Activated CD4-positive, alpha-beta memory T cell treated with anti-CD3 and anti-CD28 coated beads for 36 hours (primary cell): ENCODE results near the gene TRNP1. TPM values are rescaled to one million over a fixed set of nuclear protein-coding genes. Genes with fewer than 3 reads are reported as not detected.

Experiments
- CTCF ChIA-PET: fragments of 350-600 bp; sonication (Branson Sonifier 250); formaldehyde crosslinking; loops from one replicate; lab custom pipeline; 2021; ENCODE audit warnings: antibody characterized with exemption, inconsistent platforms; lab: Charles Lee
- POLR2A ChIA-PET: fragments of 350-600 bp; sonication (Branson Sonifier 250); formaldehyde crosslinking; loops from one replicate; lab custom pipeline; 2021; ENCODE audit warnings: antibody characterized with exemption; lab: Charles Lee
- DNase-seq: peaks from one replicate; pipeline ENCODE4 v3.0.0-alpha.2; 2020
- H3K27ac Mint-ChIP-seq: one replicate; pipeline ENCODE4 v1.8.0; 2021; ENCODE audit warnings: mixed read lengths
- H3K27me3 Mint-ChIP-seq: one replicate; pipeline ENCODE4 v1.8.0; 2021; ENCODE audit warnings: mixed read lengths
- H3K36me3 Mint-ChIP-seq: one replicate; pipeline ENCODE4 v1.8.0; 2021; ENCODE audit warnings: mixed read lengths
- H3K4me1 Mint-ChIP-seq: one replicate; pipeline ENCODE4 v1.8.0; 2021; ENCODE audit warnings: low read depth, mixed read lengths
- H3K4me3 Mint-ChIP-seq: one replicate; pipeline ENCODE4 v1.8.0; 2021; ENCODE audit warnings: mild to moderate bottlenecking, mixed read lengths
- H3K9me3 Mint-ChIP-seq: one replicate; pipeline ENCODE4 v1.8.0; 2021; ENCODE audit warnings: mixed read lengths
- intact Hi-C: fragments of 100-400 bp; cut with micrococcal nuclease; formaldehyde crosslinking; loops from one replicate; pipeline ENCODE4 v1.15.1; 2023
- total RNA-seq, 2 experiments: library from RNA; stranded (reverse); gene quantifications; one replicate each; pipeline ENCODE4 v1.2.3, GENCODE V29; 2021

The TRNP1 gene
- total RNA-seq, 2 experiments from 2014 or later = 0.19 to 0.53 TPM

DNA sequence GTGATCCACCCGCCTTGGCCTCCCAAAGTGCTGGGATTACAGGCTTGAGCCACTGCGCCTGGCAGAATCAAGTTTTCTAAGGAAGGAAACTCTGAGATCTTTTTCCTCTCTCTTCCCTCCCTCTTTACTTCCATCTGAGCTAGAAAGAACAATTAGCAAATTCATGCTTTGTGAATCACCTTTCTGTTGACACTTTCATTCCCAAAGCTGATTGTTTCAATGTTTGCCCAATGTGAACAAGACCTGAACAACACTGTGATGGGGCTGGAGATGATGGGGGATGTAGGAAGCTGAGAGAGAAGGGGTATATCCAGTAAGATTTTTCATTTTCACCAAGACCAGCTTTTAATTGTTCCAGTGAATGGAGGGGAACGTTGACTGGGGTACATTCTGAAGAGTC is 24.8 kb downstream of the TRNP1 start:
- ChIA-PET POLR2A (no interaction called here), CTCF (interaction anchor here (1.6 kb wide), 1 partner anchor 26 kb away, joined by 4 read pairs; no protein-coding TSS in a partner anchor)
- H3K4me1 Mint-ChIP-seq = no peaks in the 10 kb centered on the region
- no peaks in the 10 kb centered on the region for H3K9me3 Mint-ChIP-seq
- H3K36me3 Mint-ChIP-seq = no peaks in the 10 kb centered on the region
- no peaks in the 10 kb centered on the region for H3K27me3 Mint-ChIP-seq
- H3K27ac Mint-ChIP-seq = no peak overlapping the region
- intact Hi-C loops = no loop called here
- no peak for DNase-seq
- H3K4me3 Mint-ChIP-seq = no peak overlapping the region

DNA sequence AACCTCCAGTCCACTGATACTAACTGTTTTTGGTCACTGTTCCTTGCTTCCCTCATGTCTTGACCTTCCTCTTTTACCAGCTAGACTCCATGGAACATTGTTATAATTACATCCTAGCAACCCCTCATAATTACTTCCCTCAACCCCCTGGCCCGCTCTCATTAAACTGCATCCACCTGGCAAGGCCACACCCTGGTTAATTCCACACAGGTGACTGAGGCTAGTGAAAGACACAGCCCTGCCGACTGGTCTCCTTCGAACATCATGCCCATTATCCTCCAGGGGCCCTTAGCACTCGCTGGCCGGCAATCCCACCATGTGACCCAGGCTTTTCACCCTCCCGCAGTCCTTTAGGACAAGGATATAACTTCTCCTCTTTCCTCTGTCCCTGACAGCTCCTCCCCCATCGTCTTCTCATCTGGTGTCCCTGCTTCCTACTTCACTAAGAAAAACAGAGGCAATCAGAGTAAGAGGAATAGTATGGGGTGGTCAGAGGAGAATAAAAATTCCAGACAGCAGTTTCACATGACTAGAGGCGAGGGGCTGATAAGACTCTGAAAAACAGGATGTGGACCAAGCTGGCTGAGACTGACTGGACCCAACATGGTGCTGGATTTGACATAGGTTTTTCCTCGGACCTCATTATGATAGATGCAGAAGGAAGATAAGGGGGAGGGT is 28.0 kb downstream of the TRNP1 start:
- no peak for DNase-seq
- H3K36me3 Mint-ChIP-seq = no peaks in the 10 kb centered on the region
- intact Hi-C loops = no loop called here
- H3K27ac Mint-ChIP-seq = no peak overlapping the region
- H3K4me3 Mint-ChIP-seq = no peak overlapping the region
- H3K9me3 Mint-ChIP-seq = no peaks in the 10 kb centered on the region
- ChIA-PET CTCF (interaction anchor here (1.0 kb wide), 2 partner anchors 23 to 25 kb away, joined by 4 read pairs; no protein-coding TSS in a partner anchor), POLR2A (no interaction called here)
- no peaks in the 10 kb centered on the region for H3K4me1 Mint-ChIP-seq
- no peaks in the 10 kb centered on the region for H3K27me3 Mint-ChIP-seq

GRCh38 chr1:27025718-27026117 is 32.2 kb downstream of the TRNP1 start:
- POLR2A ChIA-PET = no interaction called here
- no peak for DNase-seq
- Mint-ChIP-seq H3K4me3 (no peak overlapping the region), H3K36me3 (no peaks in the 10 kb centered on the region), H3K27me3 (peaks cover 7% of the 10 kb centered on the region), H3K4me1 (no peaks in the 10 kb centered on the region), H3K9me3 (no peaks in the 10 kb centered on the region), H3K27ac (no peak overlapping the region)
- CTCF ChIA-PET = interaction anchor here (1.3 to 2.6 kb wide), 2 partner anchors 20 to 29 kb away, joined by 4 to 7 read pairs; no protein-coding TSS in a partner anchor
- intact Hi-C loops = no loop called here

- Mint-ChIP-seq H3K27ac (no peak overlapping the region), H3K36me3 (no peaks in the 10 kb centered on the region), H3K4me1 (no peaks in the 10 kb centered on the region), H3K4me3 (no peak overlapping the region), H3K9me3 (no peaks in the 10 kb centered on the region), H3K27me3 (peaks cover 7% of the 10 kb centered on the region)
- ChIA-PET POLR2A (no interaction called here), CTCF (interaction anchor here (0.6 to 2.6 kb wide), 3 partner anchors 19 to 330 kb away, joined by 3 to 7 read pairs (median 4); no protein-coding TSS in a partner anchor)
- no peak for DNase-seq
- intact Hi-C loops = no loop called here
Observed at GRCh38 chr1:27026621-27027574, 33.4 kb downstream of the TRNP1 start.

- H3K4me3 Mint-ChIP-seq = no peak overlapping the region
- intact Hi-C loops = no loop called here
- DNase-seq = no peak
- peaks cover 7% of the 10 kb centered on the region for H3K27me3 Mint-ChIP-seq
- H3K4me1 Mint-ChIP-seq = no peaks in the 10 kb centered on the region
- H3K36me3 Mint-ChIP-seq = no peaks in the 10 kb centered on the region
- ChIA-PET POLR2A (no interaction called here), CTCF (interaction anchor here (1.0 to 1.3 kb wide), 2 partner anchors 30 to 31 kb away, joined by 3 to 4 read pairs; no protein-coding TSS in a partner anchor)
- H3K9me3 Mint-ChIP-seq = no peaks in the 10 kb centered on the region
- no peak overlapping the region for H3K27ac Mint-ChIP-seq
Observed at GRCh38 chr1:27027575-27028250, 34.2 kb downstream of the TRNP1 start.

DNA sequence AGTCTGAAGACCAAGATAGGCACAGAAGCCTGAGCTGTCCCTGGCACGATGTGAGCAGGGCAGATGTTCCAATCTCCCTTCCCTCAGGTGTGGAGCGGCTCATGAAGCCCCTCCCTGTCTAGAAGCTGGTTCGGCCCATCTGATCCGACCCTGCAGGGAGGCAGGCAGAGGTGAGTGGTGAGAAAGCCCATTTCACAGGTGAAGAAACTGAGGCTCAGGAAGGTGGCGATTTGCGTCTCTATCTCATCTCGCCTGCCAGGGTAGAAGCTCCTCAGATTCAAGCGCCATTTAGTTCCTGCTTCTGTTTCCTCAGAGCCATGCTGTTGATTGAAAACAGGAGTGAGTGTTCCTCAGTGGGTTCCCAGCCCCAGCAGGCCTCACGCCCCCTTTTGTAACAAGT is 36.0 kb downstream of the TRNP1 start:
- no peak for DNase-seq
- CTCF ChIA-PET = interaction anchor here (1.3 to 1.6 kb wide), 2 partner anchors 15 to 31 kb away, joined by 4 to 6 read pairs; no protein-coding TSS in a partner anchor
- Mint-ChIP-seq H3K9me3 (no peaks in the 10 kb centered on the region), H3K4me1 (no peaks in the 10 kb centered on the region), H3K36me3 (no peaks in the 10 kb centered on the region), H3K27ac (no peak overlapping the region), H3K27me3 (peaks cover 7% of the 10 kb centered on the region), H3K4me3 (no peak overlapping the region)
- POLR2A ChIA-PET = no interaction called here
- intact Hi-C loops = no loop called here

DNA sequence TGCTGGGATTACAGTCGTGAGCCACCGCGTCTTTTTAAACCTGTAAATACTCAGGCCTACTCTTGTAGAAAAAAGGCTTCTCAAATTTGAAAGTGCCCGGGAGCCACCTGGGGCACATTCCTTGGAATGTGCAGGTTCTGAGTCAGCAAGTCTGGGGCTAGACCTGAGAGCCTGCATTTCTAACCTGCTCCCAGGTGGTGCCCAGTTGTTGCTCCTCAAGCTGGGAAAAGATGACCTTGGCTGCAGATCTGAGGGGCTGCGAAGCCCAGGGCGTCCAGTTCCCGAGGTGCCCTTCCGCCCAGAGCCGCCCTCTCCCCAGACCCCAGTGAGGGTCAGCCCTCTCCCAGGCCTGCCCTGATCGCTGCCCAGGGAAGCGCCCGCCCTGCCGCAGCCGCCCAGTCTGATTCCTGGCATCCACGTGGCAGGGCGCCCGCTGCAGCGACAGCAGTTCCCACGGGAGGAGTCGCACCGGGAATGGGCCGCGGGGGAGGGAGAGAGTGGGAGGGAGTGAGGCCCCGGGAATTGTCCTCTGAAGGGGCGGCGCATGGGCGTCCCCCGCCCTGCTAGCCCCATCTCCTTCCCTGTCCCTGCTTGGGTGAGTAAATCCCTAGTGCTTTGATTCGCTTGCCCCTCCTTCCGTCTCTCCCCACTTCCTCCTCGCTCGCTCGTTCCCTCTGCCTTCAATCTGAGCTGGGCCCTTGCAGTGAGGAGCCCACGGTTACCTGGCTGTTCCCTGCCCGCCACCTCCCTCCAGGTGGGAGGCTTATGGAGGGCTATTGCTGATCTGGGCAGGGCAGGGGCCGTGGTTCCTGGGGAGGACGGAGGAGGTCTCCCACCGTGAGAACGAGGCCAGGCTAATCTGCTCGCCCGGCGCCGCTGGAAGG is 38.0 kb downstream of the TRNP1 start:
- H3K27me3 Mint-ChIP-seq = peaks cover 7% of the 10 kb centered on the region
- intact Hi-C loops = no loop called here
- no peak overlapping the region for H3K4me3 Mint-ChIP-seq
- ChIA-PET POLR2A (no interaction called here), CTCF (no interaction called here)
- H3K36me3 Mint-ChIP-seq = no peaks in the 10 kb centered on the region
- no peaks in the 10 kb centered on the region for H3K9me3 Mint-ChIP-seq
- DNase-seq = no peak
- H3K4me1 Mint-ChIP-seq = no peaks in the 10 kb centered on the region
- H3K27ac Mint-ChIP-seq = no peak overlapping the region

GRCh38 chr1:27032119-27032461 is 38.6 kb downstream of the TRNP1 start:
- POLR2A ChIA-PET = no interaction called here
- intact Hi-C loops = no loop called here
- Mint-ChIP-seq H3K27me3 (peaks cover 5% of the 10 kb centered on the region), H3K9me3 (no peaks in the 10 kb centered on the region), H3K36me3 (no peaks in the 10 kb centered on the region), H3K27ac (no peak overlapping the region), H3K4me1 (no peaks in the 10 kb centered on the region), H3K4me3 (no peak overlapping the region)
- CTCF ChIA-PET = no interaction called here
- DNase-seq = no peak

DNA sequence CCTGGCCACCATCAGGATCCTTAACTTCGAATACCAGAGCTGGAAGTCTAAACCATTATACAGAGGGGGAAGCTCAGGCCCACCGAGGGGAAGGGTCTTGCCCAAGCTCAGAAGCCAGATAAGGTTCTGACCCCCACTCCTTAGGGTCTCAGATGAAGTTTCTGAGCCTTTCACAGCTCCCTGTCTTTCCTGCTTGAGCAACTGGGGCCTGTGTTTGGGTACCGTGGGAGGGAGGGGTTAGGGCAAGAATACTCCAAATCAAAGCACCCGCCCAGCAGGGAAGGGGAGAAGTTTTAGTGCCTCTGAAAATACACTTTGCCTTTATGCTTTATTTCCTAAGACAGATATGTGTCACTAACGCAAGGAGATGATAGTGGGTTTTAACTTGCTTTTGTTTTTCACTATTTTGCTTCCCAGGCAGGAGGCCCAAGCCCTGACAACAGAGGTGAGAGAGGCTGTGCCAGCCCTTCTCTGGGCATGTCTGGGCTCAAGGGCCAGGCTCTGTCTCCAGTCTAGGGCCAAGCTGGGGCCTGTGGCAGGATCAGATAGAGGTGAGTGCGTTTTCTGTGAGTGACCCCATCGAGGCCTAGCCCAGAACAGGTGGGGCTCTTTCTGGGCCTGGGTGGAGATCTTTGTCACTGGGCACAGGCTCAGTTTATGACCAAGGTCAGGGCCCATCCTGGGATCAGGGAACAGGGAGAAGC is 39.7 kb downstream of the TRNP1 start:
- H3K27me3 Mint-ChIP-seq = no peaks in the 10 kb centered on the region
- ChIA-PET CTCF (interaction anchor here (0.7 to 2.9 kb wide), 2 partner anchors 13 to 35 kb away, joined by 3 to 24 read pairs; no protein-coding TSS in a partner anchor), POLR2A (no interaction called here)
- H3K4me1 Mint-ChIP-seq = no peaks in the 10 kb centered on the region
- H3K36me3 Mint-ChIP-seq = no peaks in the 10 kb centered on the region
- no peak overlapping the region for H3K27ac Mint-ChIP-seq
- no peak for DNase-seq
- H3K4me3 Mint-ChIP-seq = no peak overlapping the region
- intact Hi-C loops = no loop called here
- H3K9me3 Mint-ChIP-seq = no peaks in the 10 kb centered on the region

DNA sequence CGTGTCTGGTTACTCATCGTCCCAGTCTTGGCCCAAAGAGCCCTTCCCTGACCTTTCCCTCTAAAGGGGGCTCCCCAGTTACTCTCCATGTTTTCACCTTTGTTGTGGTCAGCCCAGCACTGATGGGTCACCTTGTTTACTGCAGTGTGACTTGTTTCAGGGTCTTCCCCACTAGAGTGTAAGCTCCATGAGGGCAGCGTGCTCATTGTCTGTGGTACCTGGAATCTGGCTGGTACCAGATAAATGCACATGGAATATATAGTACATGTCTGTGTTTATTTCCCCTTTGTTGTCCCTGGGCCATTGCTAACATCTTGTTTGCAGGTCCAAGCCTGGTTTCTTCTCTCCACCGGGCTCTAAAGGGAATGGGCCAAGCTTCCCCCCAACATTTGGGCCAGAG is 41.9 kb downstream of the TRNP1 start:
- H3K27me3 Mint-ChIP-seq = no peaks in the 10 kb centered on the region
- no peaks in the 10 kb centered on the region for H3K36me3 Mint-ChIP-seq
- ChIA-PET CTCF (interaction anchor here (1.3 to 2.9 kb wide), 3 partner anchors 9 to 37 kb away, joined by 4 to 24 read pairs (median 13); no protein-coding TSS in a partner anchor), POLR2A (no interaction called here)
- no peak overlapping the region for H3K4me3 Mint-ChIP-seq
- H3K9me3 Mint-ChIP-seq = no peaks in the 10 kb centered on the region
- DNase-seq = no peak
- H3K27ac Mint-ChIP-seq = no peak overlapping the region
- intact Hi-C loops = no loop called here
- H3K4me1 Mint-ChIP-seq = no peaks in the 10 kb centered on the region

- Mint-ChIP-seq H3K27me3 (no peaks in the 10 kb centered on the region), H3K27ac (no peak overlapping the region), H3K4me3 (no peak overlapping the region), H3K36me3 (no peaks in the 10 kb centered on the region), H3K4me1 (no peaks in the 10 kb centered on the region), H3K9me3 (no peaks in the 10 kb centered on the region)
- CTCF ChIA-PET = interaction anchor here (1.0 to 2.2 kb wide), 2 partner anchors 9 to 62 kb away, joined by 3 to 12 read pairs; no protein-coding TSS in a partner anchor
- DNase-seq = no peak
- POLR2A ChIA-PET = no interaction called here
- intact Hi-C loops = no loop called here
Observed at GRCh38 chr1:27036718-27037117, 43.2 kb downstream of the TRNP1 start.
